Upper lobe of left lung (tissue), 4 donors: ENCODE measurements around the gene CAMSAP1.

Source experiments
- CTCF ChIP-seq, 6 experiments: fragments of 450-650 bp in 4 of 6; fragments of 200-600 bp in 2 of 6; sonication (generic) in 2 of 6; IDR thresholded peaks; one replicate each; pipeline ENCODE4 v1.5.1; 2016 to 2019; ENCODE audit warnings: antibody characterized with exemption in 6 of 6
- POLR2A ChIP-seq, 4 donors: fragments of 450-650 bp; IDR thresholded peaks; one replicate each; pipeline ENCODE4 v1.5.1; 2016 to 2017; ENCODE audit warnings: antibody characterized with exemption in 4 of 4, mild to moderate bottlenecking in 2 of 4
- POLR2AphosphoS5 ChIP-seq, 2 donors: sonication (generic); formaldehyde crosslinking; IDR thresholded peaks; one replicate each; pipeline ENCODE4 v1.5.1; 2017; ENCODE audit warnings: antibody characterized with exemption in 2 of 2

DNA sequence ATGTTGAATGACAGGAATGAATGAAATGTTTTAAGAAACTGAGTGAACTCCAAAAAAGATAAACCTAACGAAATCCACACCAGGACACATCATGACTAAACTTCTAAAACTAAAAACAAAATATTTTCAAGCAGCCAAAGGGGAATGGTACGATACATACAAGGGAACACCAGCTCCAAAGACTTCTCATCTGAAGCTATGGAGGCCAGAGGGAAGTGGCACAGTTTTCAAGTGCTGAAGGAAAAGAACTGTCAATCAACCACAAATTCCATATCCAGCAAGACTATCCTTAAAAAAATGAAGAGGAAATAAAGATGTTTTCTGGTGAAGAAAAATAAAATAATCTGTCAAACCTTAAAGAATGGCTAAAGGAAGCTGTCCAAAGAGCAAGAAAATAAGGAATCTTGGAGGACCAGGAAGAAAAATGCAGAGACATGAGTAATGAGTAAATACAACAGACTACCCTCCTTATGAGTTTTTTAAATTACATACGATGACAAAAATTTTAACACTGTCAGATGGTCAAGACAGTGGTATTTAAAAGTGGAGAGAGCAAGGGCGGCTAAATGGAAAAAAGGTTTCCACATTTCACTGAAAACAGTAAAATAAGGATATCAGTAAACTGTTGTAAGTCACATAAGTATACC, 12.0 kb downstream of the CAMSAP1 start:
- TF ChIP-seq POLR2A (IDR thresholded peaks at IDR 0.05) (no peak), CTCF (IDR thresholded peaks at IDR 0.05) (no peak), POLR2AphosphoS5 (IDR thresholded peaks at IDR 0.05) (no peak)
